Calu3 (cell line): ENCODE results near the gene MAPKAPK5. TPM values are rescaled to one million over a fixed set of nuclear protein-coding genes. Genes with fewer than 3 reads are reported as not detected.

ENCODE experiments used
- BruUV-seq: library from RNA; stranded (reverse); fragments of 400-500 nt; replicated peaks from 2 replicates; lab custom pipeline; 2021; lab: Mats Ljungman, UMichigan
- CTCF ChIA-PET: fragments of 300-600 bp; sonication (Branson Sonifier 250); formaldehyde crosslinking; loops from one replicate; lab custom pipeline; 2022; ENCODE audit warnings: antibody characterized with exemption; lab: Charles Lee
- DNase-seq: peaks from one replicate; pipeline ENCODE4 v3.0.0; 2022
- H3K27ac Mint-ChIP-seq: one replicate; pipeline ENCODE4 v1.8.0; 2022; ENCODE audit warnings: mixed read lengths; ENCODE audit not compliant: unreplicated experiment
- H3K27me3 Mint-ChIP-seq: one replicate; pipeline ENCODE4 v1.8.0; 2022; ENCODE audit warnings: mixed read lengths; ENCODE audit not compliant: unreplicated experiment
- H3K36me3 Mint-ChIP-seq: one replicate; pipeline ENCODE4 v1.8.0; 2022; ENCODE audit warnings: mild to moderate bottlenecking, moderate library complexity, mixed read lengths; ENCODE audit not compliant: insufficient read depth, unreplicated experiment
- H3K4me1 Mint-ChIP-seq: one replicate; pipeline ENCODE4 v1.8.0; 2022; ENCODE audit warnings: mild to moderate bottlenecking, low read depth, mixed read lengths; ENCODE audit not compliant: unreplicated experiment
- H3K4me3 Mint-ChIP-seq: one replicate; pipeline ENCODE4 v1.8.0; 2022; ENCODE audit warnings: mild to moderate bottlenecking, low read depth, moderate library complexity, mixed read lengths; ENCODE audit not compliant: unreplicated experiment
- H3K9me3 Mint-ChIP-seq: one replicate; pipeline ENCODE4 v1.8.0; 2022; ENCODE audit warnings: low read depth, mixed read lengths; ENCODE audit not compliant: unreplicated experiment
- CTCF ChIP-seq: fragments of 200-600 bp; IDR thresholded peaks from one replicate; pipeline ENCODE4 v1.8.0; 2022; ENCODE audit warnings: antibody characterized with exemption; ENCODE audit not compliant: unreplicated experiment
- intact Hi-C: fragments of 100-400 bp; cut with micrococcal nuclease; formaldehyde crosslinking; loops from one replicate; pipeline ENCODE4 v1.10.0; 2022; ENCODE audit not compliant: unreplicated experiment
- total RNA-seq: library from RNA; stranded (reverse); gene quantifications from 2 replicates; pipeline ENCODE4 v1.2.3, GENCODE V29; 2022

MAPKAPK5 gene
- total RNA-seq, 1 experiment from 2014 or later, result 84.8 TPM

- peak overlapping the region; percentile 98 for H3K27ac Mint-ChIP-seq
- intact Hi-C loops, result no loop called here
- CTCF ChIA-PET, result interaction anchor here (0.6 to 1.0 kb wide), 3 partner anchors 28 to 1281 kb away, joined by 3 to 4 read pairs (median 3); partner anchors contain the start of genes ERP29 and TMEM116
- H3K4me1 Mint-ChIP-seq, result peaks cover 25% of the 10 kb centered on the region
- no peaks in the 10 kb centered on the region for H3K9me3 Mint-ChIP-seq
- DNase-seq, result no peak
- no TSS peak for BruUV-seq
- no peaks in the 10 kb centered on the region for H3K27me3 Mint-ChIP-seq
- peaks cover 42% of the 10 kb centered on the region for H3K36me3 Mint-ChIP-seq
- peak overlapping the region; percentile 92 for H3K4me3 Mint-ChIP-seq
- TF ChIP-seq CTCF, result no peak
Measured at GRCh38 chr12:111840807-111841206, 1.2 kb upstream of the MAPKAPK5 start.

GRCh38 chr12:111841236-111841749 is 735 bp upstream of the MAPKAPK5 start:
- Mint-ChIP-seq H3K4me1 (peaks cover 25% of the 10 kb centered on the region), H3K9me3 (no peaks in the 10 kb centered on the region), H3K27ac (peak overlapping the region; percentile 98), H3K27me3 (no peaks in the 10 kb centered on the region), H3K4me3 (peak overlapping the region; percentile 92), H3K36me3 (peaks cover 46% of the 10 kb centered on the region)
- BruUV-seq, result TSS peak; percentile 91
- intact Hi-C loops, result no loop called here
- TF ChIP-seq CTCF, result no peak
- CTCF ChIA-PET, result interaction anchor here (1.0 to 1.5 kb wide), 3 partner anchors 28 to 171 kb away, joined by 3 to 5 read pairs (median 3); partner anchors contain the start of genes ERP29 and TMEM116
- DNase-seq, result no peak

GRCh38 chr12:111842556-111843396 is 748 bp downstream of the MAPKAPK5 start:
- CTCF ChIA-PET, result interaction anchor here (1.5 kb wide), 1 partner anchor 30 kb away, joined by 5 read pairs; no protein-coding TSS in a partner anchor
- intact Hi-C loops, result no loop called here
- DNase-seq, result peak; percentile 31
- H3K9me3 Mint-ChIP-seq, result no peaks in the 10 kb centered on the region
- no TSS peak for BruUV-seq
- H3K36me3 Mint-ChIP-seq, result peaks cover 53% of the 10 kb centered on the region
- peak overlapping the region; percentile 92 for H3K4me3 Mint-ChIP-seq
- H3K27ac Mint-ChIP-seq, result peak overlapping the region; percentile 72
- peaks cover 25% of the 10 kb centered on the region for H3K4me1 Mint-ChIP-seq
- H3K27me3 Mint-ChIP-seq, result no peaks in the 10 kb centered on the region
- TF ChIP-seq CTCF, result no peak

- intact Hi-C loops, result no loop called here
- no peak for DNase-seq
- BruUV-seq, result no TSS peak
- CTCF ChIA-PET, result interaction anchor here (0.7 kb wide), 1 partner anchor 8 kb away, joined by 3 read pairs; no protein-coding TSS in a partner anchor
- Mint-ChIP-seq H3K36me3 (peaks cover 55% of the 10 kb centered on the region), H3K27ac (no peak overlapping the region), H3K27me3 (no peaks in the 10 kb centered on the region), H3K4me1 (peaks cover 15% of the 10 kb centered on the region), H3K9me3 (no peaks in the 10 kb centered on the region), H3K4me3 (no peak overlapping the region)
- TF ChIP-seq CTCF, result no peak
Measured at GRCh38 chr12:111846016-111846415, 4.0 kb downstream of the MAPKAPK5 start.
